NOMO-1 treated with DMSO at 0.1 percent for 48 hours (cell line): ENCODE data around the gene AQP7.
A peak's percentile ranks its signal among the peaks of the same experiment; 100 is the strongest.
"Not testable (repeated sequence)": the region's sequence is repeated elsewhere in the genome, so short reads cannot be mapped to it uniquely, and the experiment has no call there.

Experiments
- DNase-seq: peaks from one replicate; lab custom pipeline; 2025; ENCODE audit not compliant: unreplicated experiment; lab: John Stamatoyannopoulos, UW

The AQP7 gene

DNA sequence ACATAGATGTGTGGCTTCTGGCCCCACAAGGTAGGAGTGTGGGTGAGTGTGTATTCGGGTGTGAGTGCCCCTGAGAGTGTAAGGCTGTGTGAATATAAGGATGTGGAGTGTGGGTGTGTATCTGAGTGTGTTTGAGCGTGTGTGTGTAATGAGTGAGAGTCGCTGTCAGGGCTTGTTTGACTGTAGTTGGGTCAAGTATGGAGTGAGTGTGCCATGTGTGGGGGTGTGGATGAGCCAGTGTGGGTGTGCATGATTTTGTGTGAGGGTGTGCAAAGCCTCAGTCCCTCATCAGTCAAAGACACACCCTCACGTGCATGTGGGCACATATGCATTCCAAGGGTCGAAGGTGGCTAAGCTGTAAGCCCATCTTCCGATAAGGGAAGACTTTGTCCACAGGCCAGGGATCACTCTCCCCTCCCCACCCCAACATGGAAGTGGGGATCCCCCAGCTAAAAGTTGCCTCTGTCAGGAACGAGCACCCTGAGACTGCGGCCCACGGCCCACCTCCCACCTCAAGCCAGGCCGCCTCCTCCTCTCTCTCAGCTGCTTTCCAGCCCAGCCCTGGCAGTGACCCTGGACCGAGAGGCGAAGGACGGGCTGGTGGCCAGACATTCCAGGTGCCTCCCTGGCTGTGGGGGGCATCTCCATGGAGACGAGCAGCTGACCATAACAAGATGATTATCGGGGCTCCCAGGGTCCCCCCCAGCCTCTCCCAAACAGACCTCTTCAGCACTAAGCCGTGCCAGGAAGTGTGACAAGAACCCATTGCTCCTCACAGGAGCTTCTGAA lies 32.1 kb upstream of the AQP7 start:
- no peak for DNase-seq

DNA sequence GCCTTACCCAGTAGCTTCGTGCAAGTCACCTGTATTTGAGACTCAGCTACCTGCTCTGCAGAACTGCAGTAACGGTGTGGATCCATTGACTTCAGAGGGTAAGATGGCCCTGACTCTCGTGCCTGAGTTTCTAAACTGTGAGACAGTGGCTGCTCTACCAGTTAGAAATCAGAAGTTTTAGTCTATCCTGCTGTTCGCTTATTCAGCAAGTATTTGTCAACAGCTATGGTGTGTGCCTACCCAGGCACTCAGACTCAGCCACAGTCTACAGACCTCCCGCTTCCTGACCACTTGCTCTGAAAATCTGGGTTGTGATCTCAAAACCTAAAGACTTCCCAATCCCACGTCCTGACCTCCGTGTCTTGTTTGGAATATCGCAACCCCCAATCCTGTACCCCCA lies 31.5 kb upstream of the AQP7 start:
- no peak for DNase-seq

DNA sequence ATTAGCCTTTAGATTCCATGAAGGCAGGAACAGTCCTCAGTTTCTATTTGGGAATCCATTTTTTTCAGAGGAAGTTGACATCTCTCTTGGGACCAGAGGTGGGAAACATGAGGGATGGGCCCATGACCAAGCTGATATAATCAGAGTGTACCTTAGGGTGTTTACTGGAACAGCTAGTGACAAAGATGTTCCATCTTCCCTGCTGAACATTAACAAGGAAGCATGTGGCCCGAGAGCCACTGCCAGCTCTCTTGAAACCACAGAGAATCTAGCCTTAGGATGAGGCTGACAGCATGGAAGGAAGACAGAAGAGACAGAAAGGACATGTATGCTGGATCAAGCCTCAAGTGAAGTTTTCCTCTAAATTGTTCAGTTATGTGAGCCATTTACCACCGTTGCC lies 29.1 kb upstream of the AQP7 start:
- no peak for DNase-seq

DNA sequence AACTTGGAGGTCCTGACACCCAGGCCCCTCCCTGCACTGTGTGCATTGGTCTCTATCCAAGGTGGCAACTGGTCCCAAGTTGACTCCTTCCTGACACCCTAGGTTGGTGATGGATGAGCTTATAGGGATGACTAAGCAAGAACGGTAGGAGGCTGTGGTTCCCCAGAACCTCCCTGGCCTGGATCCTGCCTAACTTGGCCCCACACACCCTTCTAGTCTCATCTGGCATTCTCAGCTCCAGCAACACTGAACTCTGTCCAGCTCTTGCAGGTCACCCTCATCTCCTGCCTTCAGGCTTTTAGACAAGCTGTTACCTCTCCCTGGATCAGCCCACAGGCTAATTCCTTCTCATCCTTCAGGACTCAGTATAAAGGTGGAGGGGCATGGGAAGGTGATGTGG lies 28.6 kb upstream of the AQP7 start:
- DNase-seq: no peak

DNA sequence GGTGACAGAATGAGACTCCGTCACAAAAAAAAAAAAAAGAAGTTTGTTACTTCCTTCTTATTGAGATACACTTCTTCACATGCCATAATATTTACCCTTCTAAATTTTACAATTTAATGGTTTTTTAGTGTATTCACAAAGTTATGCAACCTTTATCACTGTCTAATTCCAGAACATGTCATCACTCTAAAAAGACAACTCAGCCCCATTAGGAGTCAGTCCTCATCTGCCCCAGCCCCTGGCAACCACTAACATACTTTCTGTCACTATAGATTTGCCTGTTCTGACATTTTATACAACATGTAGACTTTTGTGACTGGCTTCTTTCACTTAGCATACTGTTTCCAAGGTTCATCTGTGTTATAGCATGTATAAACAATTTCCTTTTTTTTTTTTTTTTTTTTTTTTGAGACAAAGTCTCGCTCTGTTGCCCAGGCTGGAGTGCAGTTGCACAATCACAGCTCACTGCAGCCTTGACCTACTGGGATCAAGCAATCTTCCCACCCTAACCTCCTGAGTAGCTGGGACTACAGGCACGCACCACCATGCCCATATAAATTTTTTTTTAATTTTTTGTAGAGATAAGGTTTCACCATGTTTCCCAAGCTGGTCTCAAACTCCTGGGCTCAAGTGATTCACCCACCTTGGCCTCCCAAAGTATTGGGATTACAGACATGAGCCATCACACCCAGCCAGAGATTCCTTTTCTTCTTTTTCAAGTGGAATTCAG lies 27.1 kb upstream of the AQP7 start:
- DNase-seq: no peak

DNA sequence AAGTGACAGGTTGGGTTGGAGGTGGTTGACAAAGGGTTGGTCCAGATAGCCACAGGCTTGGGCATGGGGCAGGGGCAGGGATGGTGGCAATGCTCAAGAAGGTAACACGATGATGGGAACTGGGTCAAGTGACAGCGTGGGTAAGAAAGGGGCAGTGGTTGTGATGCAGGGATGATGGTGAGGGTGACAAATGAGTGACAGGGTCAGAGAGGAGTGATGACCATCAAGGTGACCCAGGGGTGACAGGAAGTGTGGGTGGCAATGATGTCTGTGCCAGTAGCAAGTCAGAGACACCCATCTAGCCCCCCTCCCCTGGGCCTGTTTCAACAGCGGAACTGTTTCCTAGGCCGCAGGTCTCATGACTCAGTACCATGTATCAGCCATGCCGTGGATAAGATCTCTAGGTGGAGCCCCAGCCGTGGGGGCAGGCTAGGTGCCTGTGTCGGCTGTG lies 24.5 kb upstream of the AQP7 start:
- no peak for DNase-seq

DNA sequence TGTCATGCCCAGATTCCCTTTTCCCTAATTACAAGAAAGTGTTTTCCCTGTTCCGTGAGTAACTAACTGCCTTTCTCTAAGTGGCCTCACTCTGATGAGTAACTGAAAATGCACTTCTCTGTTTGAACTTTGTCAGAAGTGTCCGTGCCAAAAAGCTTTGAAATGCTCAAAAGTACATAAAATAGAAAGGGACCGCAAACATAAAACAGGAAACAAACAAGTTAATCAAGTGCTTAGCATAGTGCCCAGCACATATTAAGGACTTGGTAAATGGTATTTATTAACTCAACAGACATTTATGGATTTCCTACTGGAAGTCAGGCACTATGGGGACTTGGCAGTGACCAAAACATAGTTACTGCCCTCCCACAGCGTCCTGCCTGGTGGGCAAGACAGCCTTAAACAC lies 22.8 kb upstream of the AQP7 start:
- DNase-seq: no peak

DNA sequence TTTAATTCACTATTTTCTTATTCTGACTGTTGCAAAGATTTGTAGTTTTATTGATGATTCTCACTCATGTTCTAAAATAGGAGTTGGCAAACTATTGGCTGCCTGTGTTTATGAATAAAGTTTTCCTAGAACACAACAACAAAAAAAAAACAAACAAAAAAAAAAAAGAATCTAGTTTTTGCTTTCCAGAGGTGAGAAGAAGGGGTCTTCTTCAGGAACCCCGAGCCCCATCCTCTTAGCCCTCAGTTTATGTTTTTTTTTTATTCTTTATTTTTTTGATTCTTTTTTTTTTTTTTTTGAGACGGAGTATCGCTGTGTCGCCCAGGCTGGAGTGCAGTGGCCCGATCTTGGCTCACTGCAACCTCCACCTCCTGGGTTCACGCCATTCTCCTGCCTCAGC lies 22.1 kb upstream of the AQP7 start:
- DNase-seq: not testable (repeated sequence)

DNA sequence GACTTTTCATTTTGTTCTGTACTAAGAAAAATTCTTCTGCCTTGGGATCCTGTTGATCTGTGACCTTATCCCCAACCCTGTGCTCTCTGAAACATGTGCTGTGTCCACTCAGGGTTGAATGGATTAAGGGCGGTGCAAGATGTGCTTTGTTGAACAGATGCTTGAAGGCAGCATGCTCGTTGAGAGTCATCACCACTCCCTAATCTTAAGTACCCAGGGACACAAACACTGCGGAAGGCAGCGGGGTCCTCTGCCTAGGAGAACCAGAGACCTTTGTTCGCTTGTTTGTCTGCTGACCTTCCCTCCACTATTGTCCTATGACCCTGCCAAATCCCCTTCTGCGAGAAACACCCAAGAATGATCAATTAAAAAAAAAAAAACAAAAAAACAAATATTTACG lies 21.7 kb upstream of the AQP7 start:
- DNase-seq: not testable (repeated sequence)

DNA sequence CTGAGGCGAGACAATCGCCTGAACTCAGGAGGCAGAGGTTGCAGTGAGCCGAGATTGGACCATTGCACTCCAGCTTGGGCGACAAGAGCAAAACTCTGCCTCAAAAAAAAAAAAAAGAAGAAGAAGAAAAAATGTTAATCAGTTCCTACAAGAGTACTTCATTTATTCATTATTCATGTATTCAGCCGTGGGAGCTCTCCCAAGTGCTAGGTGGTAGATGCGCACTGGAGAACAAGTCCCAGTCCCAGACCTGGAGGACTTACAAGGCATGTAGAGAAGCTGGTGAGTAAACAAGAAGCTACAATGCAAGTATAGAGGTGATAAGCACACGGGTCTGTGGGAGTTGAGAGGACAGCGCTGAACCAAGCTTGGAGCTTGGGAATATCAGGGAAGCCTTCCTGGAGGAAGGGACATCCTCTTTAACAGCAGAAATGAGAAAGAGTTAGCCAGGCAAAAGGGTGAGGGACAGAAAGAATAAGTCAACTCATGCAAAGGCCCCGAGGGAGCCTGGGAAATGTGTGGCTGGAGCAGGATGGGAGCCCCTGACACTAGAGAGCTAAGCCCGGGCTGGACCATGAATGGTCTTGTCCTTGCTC lies 17.4 kb upstream of the AQP7 start:
- DNase-seq: no peak

DNA sequence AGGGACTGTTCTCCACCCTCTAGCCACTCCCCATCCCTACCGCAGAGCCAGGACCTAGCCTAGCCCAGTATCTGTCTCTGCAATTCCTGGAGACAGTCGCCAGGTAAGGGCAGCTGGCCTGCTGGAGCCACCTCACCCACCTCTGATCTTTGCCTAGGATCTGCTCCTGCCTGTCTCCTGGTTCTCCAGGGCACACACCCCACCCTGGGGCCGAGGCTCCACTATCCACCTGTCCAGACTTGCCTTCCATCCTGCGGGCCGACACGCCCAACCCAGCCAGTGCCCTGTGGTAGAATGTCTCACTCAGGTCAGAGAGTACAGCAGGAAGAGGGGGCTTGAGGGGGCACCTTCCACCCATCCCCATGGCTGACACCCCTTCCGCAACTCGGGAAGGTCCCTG lies 15.7 kb upstream of the AQP7 start:
- no peak for DNase-seq

DNA sequence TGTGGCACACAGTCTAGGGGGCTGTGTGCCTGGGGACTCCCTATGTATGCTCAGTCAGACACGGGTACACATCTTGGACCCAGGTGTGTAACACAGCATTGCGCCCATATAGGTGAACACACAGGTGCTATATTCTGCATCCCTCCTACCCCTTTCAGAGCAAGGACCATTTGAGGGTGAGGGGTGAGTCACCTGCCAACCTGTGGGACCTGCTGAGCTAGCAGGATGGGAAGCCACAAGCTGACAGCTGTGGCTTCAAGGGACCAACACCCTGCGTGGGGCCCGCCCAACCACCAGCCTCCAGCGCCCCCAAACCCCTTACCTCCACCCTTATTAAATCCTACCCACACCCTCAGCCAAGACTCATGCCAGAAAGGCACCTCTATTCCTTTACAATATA lies 14.6 kb upstream of the AQP7 start:
- no peak for DNase-seq

DNA sequence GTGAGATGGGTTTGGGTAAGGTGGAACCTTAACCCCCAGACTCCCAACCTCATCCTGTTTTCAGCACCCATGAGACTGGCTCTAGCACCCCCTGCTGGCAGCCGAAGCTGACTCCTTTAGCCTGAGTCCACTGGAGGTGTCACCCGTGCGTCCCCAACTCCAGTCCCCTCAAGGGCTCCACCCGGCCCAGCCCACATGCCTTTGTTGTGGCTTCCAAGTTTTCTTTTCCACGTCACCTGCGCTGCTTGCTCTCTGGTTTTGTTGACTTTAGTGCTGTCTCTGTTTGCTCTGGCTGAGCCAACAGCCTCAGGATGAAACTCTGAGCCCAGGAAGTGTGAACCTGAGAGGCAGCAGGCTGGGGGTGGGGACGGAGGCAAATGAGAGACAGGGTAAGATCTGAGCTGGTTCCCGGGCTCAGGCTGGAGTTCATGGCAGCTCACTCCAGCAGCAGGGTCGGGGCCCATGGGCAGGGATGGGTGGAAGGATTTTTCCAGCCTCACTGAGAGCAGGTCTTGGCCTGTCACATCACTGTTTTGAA lies 13.2 kb upstream of the AQP7 start:
- peak; percentile 60 for DNase-seq

DNA sequence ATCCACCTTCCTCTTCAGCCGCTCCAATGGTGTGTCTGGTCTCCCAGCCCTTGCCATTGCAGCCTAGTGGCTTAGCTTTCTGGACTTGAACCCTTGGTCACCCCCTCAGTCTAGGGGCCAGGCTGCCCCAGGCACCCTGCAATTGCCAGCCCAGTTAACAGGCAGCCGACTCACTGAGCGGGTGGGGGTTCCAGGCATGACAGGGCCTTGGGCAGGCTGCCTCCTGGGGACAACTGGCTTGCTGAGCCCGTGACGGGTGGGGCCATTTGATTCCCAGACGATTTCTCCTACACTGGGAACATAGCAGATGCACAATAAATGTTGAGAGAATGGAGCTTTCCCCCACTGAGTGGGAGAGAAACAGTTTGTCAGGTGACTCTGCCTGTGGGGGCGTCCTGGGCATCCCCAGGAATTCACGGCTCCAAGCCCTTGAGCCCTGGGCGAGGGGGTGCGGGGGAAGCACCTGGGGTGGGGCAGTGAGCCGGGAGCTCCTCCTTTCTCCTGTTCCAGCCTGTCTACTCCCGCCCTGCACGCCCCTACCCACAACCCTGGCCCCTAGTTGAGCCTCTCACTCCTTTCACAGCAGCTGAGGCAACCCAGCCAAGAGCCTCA lies 12.6 kb upstream of the AQP7 start:
- no peak for DNase-seq

DNA sequence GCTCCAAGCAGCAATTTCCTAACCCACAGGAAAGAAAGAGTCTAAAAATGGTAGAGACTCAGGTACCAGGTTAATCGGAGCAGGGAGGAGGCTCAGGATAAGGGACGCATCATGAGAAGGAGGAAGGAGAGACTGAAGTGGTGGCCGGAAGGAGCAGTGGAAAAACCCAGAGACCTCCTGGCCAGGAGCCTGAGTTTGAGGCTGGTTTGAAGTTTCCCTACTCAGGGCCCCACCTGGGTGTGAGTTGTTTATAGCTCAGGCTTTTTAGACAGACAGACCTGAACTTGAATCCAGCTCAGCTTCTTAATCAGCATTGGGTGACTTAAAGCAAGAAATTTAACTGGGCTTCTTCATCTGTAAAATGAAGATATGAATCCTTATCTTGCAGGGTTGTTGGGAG lies 11.9 kb upstream of the AQP7 start:
- DNase-seq: no peak

DNA sequence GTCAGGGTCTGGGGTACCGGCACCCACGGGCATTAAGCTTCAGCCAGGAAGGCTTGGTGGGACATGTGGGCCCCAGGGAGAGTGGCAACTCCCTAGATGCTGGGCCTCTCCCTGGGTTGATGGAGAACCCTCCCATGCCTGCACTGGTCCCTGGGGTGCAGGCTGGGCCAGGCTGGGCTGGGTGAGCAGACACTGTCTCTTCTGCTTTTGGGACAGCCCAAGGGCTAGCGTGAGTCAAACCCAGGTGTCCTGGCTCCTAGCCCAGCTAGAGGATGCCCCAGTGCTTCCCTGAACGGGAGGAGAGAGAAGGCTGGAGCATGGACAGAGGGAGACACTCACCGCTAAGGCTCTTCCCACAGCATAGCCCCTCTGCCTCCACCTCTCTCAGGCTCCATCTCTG lies 5.7 kb upstream of the AQP7 start:
- no peak for DNase-seq

DNA sequence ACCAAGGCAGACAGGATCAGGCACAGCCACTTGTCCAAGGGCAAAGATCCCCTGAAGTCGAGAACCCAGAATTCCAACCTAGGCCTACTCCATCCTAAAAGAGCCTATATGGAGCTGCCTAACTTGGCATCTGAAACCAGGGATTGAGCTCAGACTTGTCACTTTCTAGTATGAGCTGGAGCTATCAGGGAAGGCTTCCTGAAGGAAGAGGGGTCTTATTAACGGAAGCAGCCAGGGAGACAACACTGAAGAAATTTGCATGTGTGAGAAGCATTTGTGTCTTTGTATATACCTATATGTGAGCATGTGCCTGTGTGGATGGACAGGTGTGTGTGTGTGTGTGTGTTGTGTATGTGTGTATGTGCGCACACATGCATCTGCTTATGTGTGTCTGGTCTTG lies 4.7 kb upstream of the AQP7 start:
- DNase-seq: no peak

DNA sequence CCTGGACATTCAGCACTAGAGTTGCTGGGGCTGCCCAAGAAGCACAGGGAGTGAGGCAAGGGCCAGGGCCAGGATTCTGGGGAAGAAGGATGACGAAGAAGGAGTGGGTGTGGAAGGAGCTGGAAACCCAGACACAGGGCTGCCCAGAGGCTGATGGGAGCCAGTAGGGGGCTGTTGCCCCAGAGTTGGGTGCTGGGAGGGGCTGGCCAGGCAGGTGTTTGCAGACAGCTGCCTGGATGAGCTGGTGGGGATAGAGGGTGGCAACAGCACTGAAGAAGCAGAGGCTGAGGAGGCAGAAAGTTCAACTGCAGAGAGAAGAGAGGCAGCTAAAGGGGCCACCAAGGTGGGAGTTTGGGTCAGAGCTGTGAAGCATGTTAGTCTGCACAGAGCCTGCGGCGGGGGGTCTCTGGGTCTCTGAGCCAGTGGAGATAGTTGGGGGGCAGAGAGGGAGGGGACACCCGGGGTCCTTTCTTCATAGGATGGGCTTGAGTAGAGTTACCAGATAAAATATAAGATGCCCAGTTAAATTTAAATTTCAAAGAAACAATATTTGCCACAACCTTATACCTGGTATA lies 2.5 kb upstream of the AQP7 start:
- no peak for DNase-seq

DNA sequence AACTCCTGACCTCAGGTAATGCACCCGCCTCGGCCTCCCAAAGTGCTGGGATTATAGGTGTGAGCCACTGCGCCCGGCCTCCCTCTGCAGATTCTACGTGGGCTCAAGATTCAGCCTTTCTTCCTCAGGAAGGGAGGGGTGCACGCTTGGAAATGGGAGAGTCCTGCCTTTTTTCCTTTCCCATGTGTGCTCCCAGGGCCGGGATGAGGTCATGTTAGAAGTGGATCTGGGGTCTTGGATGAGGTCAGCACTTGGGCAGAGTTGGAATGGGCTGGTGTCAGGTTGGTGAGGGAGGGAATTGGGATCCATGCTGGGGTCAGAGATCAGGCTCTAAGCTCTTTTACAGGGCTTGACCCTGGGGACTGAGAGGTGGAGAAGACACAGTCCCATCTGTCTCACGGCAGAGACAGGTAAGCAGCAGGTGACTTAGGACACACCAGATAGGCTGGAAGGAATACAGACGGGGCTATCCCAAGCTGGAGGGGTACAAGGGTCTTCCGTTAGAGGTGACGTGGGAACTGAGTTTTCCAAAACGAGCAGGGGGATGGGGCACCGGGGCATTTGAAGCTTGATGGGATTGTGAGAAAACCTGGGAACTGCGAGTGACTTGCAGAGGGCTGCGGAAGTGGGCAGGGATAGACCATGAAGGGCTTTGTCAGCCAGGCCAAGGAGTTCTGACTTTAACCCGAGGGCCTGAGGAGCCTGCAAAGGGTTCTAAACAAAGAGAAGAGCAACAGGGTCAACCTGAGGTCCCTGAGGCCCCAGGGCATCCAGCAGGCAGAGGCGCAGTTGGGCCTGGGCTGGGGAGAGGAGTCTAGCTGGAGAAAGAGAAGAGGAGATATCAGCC lies 1.8 kb upstream of the AQP7 start:
- DNase-seq: no peak

DNA sequence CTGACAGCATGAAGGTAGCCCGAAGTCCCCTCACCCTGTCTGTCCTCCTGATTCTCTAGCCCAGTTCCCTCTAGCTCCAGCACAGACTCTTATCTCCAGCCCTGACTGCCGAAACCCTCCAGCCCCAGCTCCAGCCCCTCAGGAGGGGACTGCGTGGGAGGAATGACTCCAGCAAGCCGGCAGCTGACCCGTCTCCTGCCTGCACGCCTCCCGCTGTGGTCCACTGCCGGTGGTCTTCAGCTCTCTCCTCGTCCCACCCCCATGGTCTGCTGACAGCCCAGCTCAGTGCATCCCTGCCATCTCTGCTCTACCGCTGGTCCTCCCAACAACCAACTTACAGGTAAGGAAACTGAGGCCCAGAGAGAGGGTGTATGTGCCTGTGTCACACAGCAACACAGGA lies 559 bp downstream of the AQP7 start:
- DNase-seq: not testable (repeated sequence)
